ENCODE data around the gene LENG1.
"Not testable (repeated sequence)": the region's sequence is repeated elsewhere in the genome, so short reads cannot be mapped to it uniquely, and the experiment has no call there.

LENG1 gene

GRCh38 chr19:54190503-54191010 is 31.0 kb upstream of the LENG1 start:
- peaks cover 36% of the 10 kb centered on the region for H3K4me1 ChIP-seq
- H3K4me2 ChIP-seq = peak overlapping the region; percentile 98
- no peak for TF ChIP-seq Cebpa-rat (IDR thresholded peaks at IDR 0.05)
- H3K27ac ChIP-seq = peak overlapping the region; percentile 95
- H3K9ac ChIP-seq = peak overlapping the region; percentile 88
- peaks cover 50% of the 10 kb centered on the region for H3K36me3 ChIP-seq
- peaks cover 27% of the 10 kb centered on the region for H4K20me1 ChIP-seq
- H3K9me3 ChIP-seq = no peaks in the 10 kb centered on the region
- peak overlapping the region; percentile 81 for H3K4me3 ChIP-seq
- H3K27me3 ChIP-seq = no peaks in the 10 kb centered on the region

- Histone ChIP-seq H3K4me1 (peaks cover 36% of the 10 kb centered on the region), H3K9me3 (no peaks in the 10 kb centered on the region), H3K36me3 (peaks cover 50% of the 10 kb centered on the region), H4K20me1 (peaks cover 27% of the 10 kb centered on the region), H3K27ac (peak overlapping the region; percentile 95), H3K4me2 (peak overlapping the region; percentile 64; the same call in 1 of the 2 replicates), H3K4me3 (peak overlapping the region; percentile 81), H3K9ac (peak overlapping the region; percentile 89), H3K27me3 (no peaks in the 10 kb centered on the region)
- no peak for TF ChIP-seq Cebpa-rat (IDR thresholded peaks at IDR 0.05)
Observed at GRCh38 chr19:54189735-54190502, 30.4 kb upstream of the LENG1 start.

DNA sequence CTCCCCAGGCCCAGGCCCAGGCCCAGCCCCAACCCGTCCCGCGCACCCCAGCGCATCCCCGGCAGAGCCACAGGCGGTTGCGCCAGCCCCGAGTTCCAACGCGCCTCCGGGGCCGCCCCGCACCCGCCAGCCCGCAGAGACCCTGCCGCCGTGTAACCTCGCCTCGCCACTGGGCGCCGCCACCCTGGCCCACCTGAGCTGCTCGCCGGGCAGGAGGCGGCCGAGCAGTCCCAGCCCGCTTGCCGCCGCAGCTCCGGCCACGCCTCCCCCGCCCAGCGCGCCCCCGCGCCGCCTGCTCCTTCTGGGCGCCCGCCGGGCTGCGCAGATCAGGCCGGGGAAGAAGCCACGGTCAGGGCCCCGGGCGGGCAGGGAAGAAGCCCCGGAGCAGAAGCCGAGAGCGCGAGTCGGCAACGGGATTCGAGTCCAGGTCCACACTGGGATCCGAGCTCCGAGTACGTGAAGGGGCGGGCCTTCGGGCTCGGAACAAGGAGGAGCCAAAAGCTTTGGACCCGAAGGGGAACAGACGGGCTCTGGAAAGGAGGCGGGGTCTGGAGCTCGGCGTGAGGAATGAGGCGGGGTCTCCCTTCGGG is 29.7 kb upstream of the LENG1 start, which contains the start of gene MBOAT7:
Gene MBOAT7 (minus strand): TSS at position 436 of the 590 bp plus-strand sequence. CDS start 1,072 bp downstream, outside the sequence.
- Histone ChIP-seq H3K36me3 (peaks cover 46% of the 10 kb centered on the region), H3K27ac (peak within 1 kb of the TSS; percentile 95), H3K4me3 (peak within 1 kb of the TSS; percentile 81), H3K9me3 (no peaks in the 10 kb centered on the region), H3K27me3 (no peaks in the 10 kb centered on the region), H3K9ac (peak within 1 kb of the TSS; percentile 89), H4K20me1 (peaks cover 27% of the 10 kb centered on the region), H3K4me2 (peak within 1 kb of the TSS; percentile 99), H3K4me1 (peaks cover 36% of the 10 kb centered on the region)
- no peak for TF ChIP-seq Cebpa-rat (IDR thresholded peaks at IDR 0.05)

DNA sequence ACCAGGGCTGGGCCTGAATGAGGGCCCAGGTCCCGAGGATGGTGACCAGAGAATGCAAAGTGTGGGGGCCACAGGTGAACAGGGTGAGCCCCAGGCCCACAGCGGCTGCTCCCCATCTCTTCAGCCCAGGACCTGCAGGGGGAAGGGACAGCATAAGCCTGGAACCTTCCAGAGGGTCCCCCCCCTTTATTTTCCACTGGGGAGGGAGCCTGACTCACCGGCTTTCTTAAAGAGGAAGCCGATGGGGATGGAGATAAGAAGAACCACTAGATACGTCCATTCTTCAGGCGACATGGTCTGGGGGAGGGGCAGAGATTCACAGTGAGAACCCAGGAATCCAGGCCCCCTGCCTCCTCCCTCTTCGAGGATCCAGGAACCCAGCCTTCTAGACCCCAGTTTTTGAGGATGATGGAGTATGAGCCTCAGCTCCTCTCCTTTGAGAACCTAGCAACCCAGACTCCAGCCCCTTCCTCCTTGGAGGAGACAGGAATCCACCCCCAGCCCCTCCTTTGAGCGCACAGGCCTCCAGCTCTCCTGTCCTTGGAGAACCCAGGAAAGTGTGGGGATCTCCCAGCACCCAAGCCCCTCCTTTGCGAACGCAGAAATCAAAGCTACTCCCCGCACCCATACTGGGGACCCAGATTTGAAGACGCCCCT is 28.8 kb upstream of the LENG1 start:
- H3K9me3 ChIP-seq = no peaks in the 10 kb centered on the region
- TF ChIP-seq Cebpa-rat (IDR thresholded peaks at IDR 0.05) = no peak
- peaks cover 46% of the 10 kb centered on the region for H3K36me3 ChIP-seq
- peak overlapping the region; percentile 78 for H3K4me3 ChIP-seq
- H3K4me1 ChIP-seq = peaks cover 36% of the 10 kb centered on the region
- H3K4me2 ChIP-seq = peak overlapping the region; percentile 99
- H3K27ac ChIP-seq = peak overlapping the region; percentile 89
- H3K27me3 ChIP-seq = no peaks in the 10 kb centered on the region
- peak overlapping the region; percentile 89 for H3K9ac ChIP-seq
- H4K20me1 ChIP-seq = peaks cover 27% of the 10 kb centered on the region

GRCh38 chr19:54186934-54187381 is 27.4 kb upstream of the LENG1 start:
- Histone ChIP-seq H3K27me3 (no peaks in the 10 kb centered on the region), H3K9ac (peak overlapping the region; percentile 89), H3K27ac (peak overlapping the region; percentile 89), H3K36me3 (peaks cover 46% of the 10 kb centered on the region), H4K20me1 (peaks cover 16% of the 10 kb centered on the region), H3K4me1 (peaks cover 22% of the 10 kb centered on the region), H3K4me3 (no peak overlapping the region), H3K4me2 (peak overlapping the region; percentile 99), H3K9me3 (no peaks in the 10 kb centered on the region)
- no peak for TF ChIP-seq Cebpa-rat (IDR thresholded peaks at IDR 0.05)

GRCh38 chr19:54186351-54186750 is 26.8 kb upstream of the LENG1 start:
- Histone ChIP-seq H3K27me3 (no peaks in the 10 kb centered on the region), H3K9ac (0 out of 2 replicates have a peak overlapping the region, but pooled peaks have one; percentile 89), H3K27ac (peak overlapping the region; percentile 89), H3K4me3 (no peak overlapping the region), H3K4me1 (peaks cover 20% of the 10 kb centered on the region), H4K20me1 (peaks cover 10% of the 10 kb centered on the region), H3K4me2 (no peak overlapping the region), H3K9me3 (no peaks in the 10 kb centered on the region), H3K36me3 (peaks cover 46% of the 10 kb centered on the region)
- TF ChIP-seq Cebpa-rat (IDR thresholded peaks at IDR 0.05) = no peak

DNA sequence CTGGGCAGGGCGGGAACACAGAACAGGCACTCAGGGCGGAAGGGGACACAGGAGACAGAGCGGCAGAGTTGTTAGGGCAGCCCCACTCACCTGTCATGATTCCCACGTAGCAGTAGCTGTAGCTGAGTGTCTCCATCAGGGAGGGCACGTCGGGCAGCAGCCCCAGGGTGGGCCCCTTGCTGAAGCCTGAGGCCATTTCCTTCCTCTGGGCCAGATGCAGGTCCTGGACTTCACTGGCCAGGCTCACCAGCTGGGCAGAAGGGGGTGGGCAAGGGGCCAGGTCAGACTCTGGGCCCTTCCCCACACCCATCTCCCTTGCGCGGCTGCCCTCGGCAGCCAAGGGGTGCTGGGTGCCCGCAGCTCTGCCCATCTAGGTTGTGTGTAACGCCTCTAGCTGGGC is 23.9 kb upstream of the LENG1 start:
- Histone ChIP-seq H3K27me3 (no peaks in the 10 kb centered on the region), H3K4me1 (peaks cover 41% of the 10 kb centered on the region), H4K20me1 (peaks cover 26% of the 10 kb centered on the region), H3K27ac (no peak overlapping the region), H3K9ac (no peak overlapping the region), H3K4me2 (no peak overlapping the region), H3K36me3 (peaks cover 62% of the 10 kb centered on the region), H3K4me3 (no peak overlapping the region), H3K9me3 (no peaks in the 10 kb centered on the region)
- no peak for TF ChIP-seq Cebpa-rat (IDR thresholded peaks at IDR 0.05)

DNA sequence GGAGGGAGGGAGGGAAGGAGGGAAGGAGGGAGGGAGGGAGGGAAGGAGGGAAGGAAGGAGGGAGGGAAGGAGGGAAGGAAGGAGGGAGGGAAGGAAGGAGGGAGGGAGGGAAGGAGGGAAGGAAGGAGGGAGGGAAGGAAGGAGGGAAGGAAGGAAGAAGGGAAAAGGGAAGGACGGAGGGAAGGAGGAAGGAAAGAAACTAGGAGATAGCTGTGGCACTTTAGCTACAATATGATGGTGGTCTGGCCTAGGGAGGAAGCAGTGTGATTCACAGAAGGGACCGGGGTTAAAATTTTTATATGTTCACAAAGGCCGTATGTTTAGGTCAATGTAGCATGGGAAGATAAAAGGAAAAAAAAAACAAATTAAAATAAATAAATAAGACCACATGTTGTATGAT is 22.4 kb upstream of the LENG1 start:
- not testable (repeated sequence) for H3K27me3 ChIP-seq, H3K4me3 ChIP-seq, H3K9me3 ChIP-seq, H3K27ac ChIP-seq, H3K9ac ChIP-seq, H3K4me2 ChIP-seq
- Histone ChIP-seq H3K36me3 (peaks cover 67% of the 10 kb centered on the region), H3K4me1 (peaks cover 31% of the 10 kb centered on the region), H4K20me1 (peaks cover 18% of the 10 kb centered on the region)

DNA sequence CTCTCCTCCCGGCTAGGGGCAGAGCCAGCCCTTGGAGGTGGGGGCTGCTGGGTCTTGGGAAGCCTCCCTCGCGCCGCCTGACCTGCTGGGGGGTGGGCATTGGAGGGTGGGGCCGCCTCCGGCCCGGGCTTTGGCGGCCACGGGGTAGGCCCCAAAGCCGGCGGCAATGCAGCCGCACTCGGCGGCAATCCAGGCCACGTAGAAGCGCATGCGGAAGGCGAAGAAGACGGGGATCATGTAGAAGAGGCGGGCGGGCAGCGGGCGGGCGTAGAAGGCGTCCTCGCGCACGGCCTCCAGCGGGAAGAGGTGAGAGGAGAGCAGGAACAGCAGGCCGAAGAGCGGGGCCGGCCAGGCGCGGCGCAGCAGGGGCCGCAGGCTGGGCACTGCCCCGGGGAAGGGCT is 21.2 kb upstream of the LENG1 start:
- 0 out of 2 replicates have a peak overlapping the region, but pooled peaks have one; percentile 30 for H3K27ac ChIP-seq
- 0 out of 2 replicates have a peak overlapping the region, but pooled peaks have one; percentile 38 for H3K9ac ChIP-seq
- peaks cover 17% of the 10 kb centered on the region for H4K20me1 ChIP-seq
- peaks cover 30% of the 10 kb centered on the region for H3K4me1 ChIP-seq
- no peak for TF ChIP-seq Cebpa-rat (IDR thresholded peaks at IDR 0.05)
- peaks cover 68% of the 10 kb centered on the region for H3K36me3 ChIP-seq
- H3K27me3 ChIP-seq = no peaks in the 10 kb centered on the region
- H3K4me2 ChIP-seq = peak overlapping the region; percentile 76
- H3K9me3 ChIP-seq = no peaks in the 10 kb centered on the region
- no peak overlapping the region for H3K4me3 ChIP-seq

All from BLaER1 (cell line).